OCI-LY7 (cell line): Measurements from ENCODE around the gene BMAL1.

Source experiments
- EZH2phosphoT487 ChIP-seq: fragments of 200-600 bp; sonication (generic); IDR thresholded peaks from 2 replicates; pipeline ENCODE4 v1.6.1; 2018; ENCODE audit warnings: low read depth, borderline replicate concordance, mild to moderate bottlenecking, mixed run types, antibody characterized with exemption, low read length, moderate library complexity, mixed read lengths
- TF ChIP-seq, protein P1 (sequence below): fragments of 200-600 bp; sonication (generic); conservative IDR thresholded peaks from 2 replicates; pipeline ENCODE4 v1.5.1; 2014; ENCODE audit warnings: mild to moderate bottlenecking, antibody characterized with exemption, low read length, moderate library complexity, mixed read lengths

DNA sequence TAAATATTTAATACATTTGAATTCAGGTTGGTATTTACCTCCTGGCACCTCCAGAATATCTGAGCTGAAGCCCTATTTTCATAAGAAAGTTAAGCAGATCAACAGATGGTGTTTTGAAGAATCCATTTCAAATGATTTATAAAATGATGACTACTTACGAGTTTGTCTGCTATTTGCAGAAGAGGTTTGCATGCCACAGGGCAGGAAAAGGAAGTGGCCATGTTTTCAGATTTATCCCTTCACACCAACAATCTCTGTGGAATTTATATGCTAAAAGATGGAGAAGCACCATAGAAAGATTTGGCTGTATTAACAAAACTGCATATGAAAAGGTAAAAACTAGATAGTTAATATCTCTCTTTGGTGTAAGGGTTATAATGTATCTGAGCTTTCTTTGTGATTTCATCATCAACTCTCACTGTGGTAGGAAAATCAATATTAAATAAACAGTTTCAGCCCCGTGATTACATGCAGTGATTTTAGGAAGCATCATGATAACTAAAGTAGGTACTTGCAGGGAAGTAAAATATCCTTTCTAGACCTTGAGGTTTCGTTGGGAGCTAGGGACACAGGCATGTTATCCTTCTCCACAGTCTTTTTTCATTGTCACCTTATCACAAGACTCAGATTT, 2.6 kb downstream of the BMAL1 start:
- TF ChIP-seq, protein P1, sequence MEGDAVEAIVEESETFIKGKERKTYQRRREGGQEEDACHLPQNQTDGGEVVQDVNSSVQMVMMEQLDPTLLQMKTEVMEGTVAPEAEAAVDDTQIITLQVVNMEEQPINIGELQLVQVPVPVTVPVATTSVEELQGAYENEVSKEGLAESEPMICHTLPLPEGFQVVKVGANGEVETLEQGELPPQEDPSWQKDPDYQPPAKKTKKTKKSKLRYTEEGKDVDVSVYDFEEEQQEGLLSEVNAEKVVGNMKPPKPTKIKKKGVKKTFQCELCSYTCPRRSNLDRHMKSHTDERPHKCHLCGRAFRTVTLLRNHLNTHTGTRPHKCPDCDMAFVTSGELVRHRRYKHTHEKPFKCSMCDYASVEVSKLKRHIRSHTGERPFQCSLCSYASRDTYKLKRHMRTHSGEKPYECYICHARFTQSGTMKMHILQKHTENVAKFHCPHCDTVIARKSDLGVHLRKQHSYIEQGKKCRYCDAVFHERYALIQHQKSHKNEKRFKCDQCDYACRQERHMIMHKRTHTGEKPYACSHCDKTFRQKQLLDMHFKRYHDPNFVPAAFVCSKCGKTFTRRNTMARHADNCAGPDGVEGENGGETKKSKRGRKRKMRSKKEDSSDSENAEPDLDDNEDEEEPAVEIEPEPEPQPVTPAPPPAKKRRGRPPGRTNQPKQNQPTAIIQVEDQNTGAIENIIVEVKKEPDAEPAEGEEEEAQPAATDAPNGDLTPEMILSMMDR = no peak
- TF ChIP-seq EZH2phosphoT487 = no peak
